CD14-positive monocyte (primary cell): ENCODE data around the gene ATP1B1. TPM values are rescaled to one million over a fixed set of nuclear protein-coding genes. Genes with fewer than 3 reads are reported as not detected.

Source experiments
- DNase-seq, 3 donors: peaks; one replicate each; pipeline ENCODE4 v3.0.0-alpha.2; 2011 to 2022
- H2AFZ ChIP-seq: 2 replicates; pipeline ENCODE4 v1.6.0; 2012; ENCODE audit warnings: mild to moderate bottlenecking, low read depth, low read length, inconsistent platforms; ENCODE audit not compliant: insufficient read depth, poor library complexity, severe bottlenecking
- H3K27ac ChIP-seq, 2 donors: 1 replicate in 1 of 2; 2 replicates in 1 of 2; pipeline ENCODE4 v1.5.1; 2012 to 2013; ENCODE audit warnings: low read length in 2 of 2, control low read depth in 1 of 2, inconsistent platforms in 1 of 2, low read depth in 1 of 2, mild to moderate bottlenecking in 1 of 2
- H3K27me3 ChIP-seq, 2 donors: one replicate each; pipeline versions ENCODE4 v1.6.0 to v1.6.1; 2011 to 2013; ENCODE audit warnings: low read length in 2 of 2; ENCODE audit not compliant: control insufficient read depth in 2 of 2, insufficient read depth in 2 of 2
- H3K36me3 ChIP-seq, 2 donors: replicated peaks in 1 of 2; 1 replicate in 1 of 2; 2 replicates in 1 of 2; pipeline versions ENCODE4 v1.5.1 to v1.6.1; 2012 to 2013; ENCODE audit warnings: low read length in 2 of 2, control low read depth in 1 of 2, inconsistent platforms in 1 of 2, mild to moderate bottlenecking in 1 of 2; ENCODE audit not compliant: insufficient read depth in 2 of 2, control insufficient read depth in 1 of 2
- H3K4me1 ChIP-seq, 2 donors: 1 replicate in 1 of 2; 2 replicates in 1 of 2; pipeline versions ENCODE4 v1.5.1 to v1.6.1; 2012 to 2013; ENCODE audit warnings: low read length in 2 of 2, control low read depth in 1 of 2, inconsistent platforms in 1 of 2, mild to moderate bottlenecking in 1 of 2, moderate library complexity in 1 of 2; ENCODE audit not compliant: insufficient read depth in 2 of 2, control insufficient read depth in 1 of 2
- H3K4me2 ChIP-seq: replicated peaks from 2 replicates; pipeline ENCODE3; 2012; ENCODE audit warnings: low read length, moderate library complexity, mild to moderate bottlenecking; ENCODE audit not compliant: poor library complexity, severe bottlenecking; ENCODE audit errors: extremely low read depth
- H3K4me3 ChIP-seq, 3 experiments: fragments of 200-600 bp in 1 of 3; sonication (generic) in 1 of 3; replicated peaks in 1 of 3; 1 replicate in 2 of 3; 2 replicates in 1 of 3; pipeline ENCODE4 v1.5.1; 2011 to 2013; ENCODE audit warnings: low read length in 3 of 3, mild to moderate bottlenecking in 3 of 3, control low read depth in 2 of 3, low read depth in 2 of 3, inconsistent platforms in 1 of 3, moderate library complexity in 1 of 3
- H3K79me2 ChIP-seq: 2 replicates; pipeline ENCODE4 v1.6.0; 2012; ENCODE audit warnings: mild to moderate bottlenecking, control low read depth, inconsistent platforms, low read length, moderate library complexity; ENCODE audit not compliant: insufficient read depth
- H3K9ac ChIP-seq: 2 replicates; pipeline ENCODE4 v1.6.0; 2017; ENCODE audit warnings: low read length, mild to moderate bottlenecking; ENCODE audit not compliant: insufficient read depth, poor library complexity, severe bottlenecking
- H3K9me3 ChIP-seq, 2 donors: replicated peaks in 1 of 2; 1 replicate in 1 of 2; 2 replicates in 1 of 2; pipeline versions ENCODE4 v1.5.1 to v1.6.1; 2012 to 2013; ENCODE audit warnings: low read length in 2 of 2, control low read depth in 1 of 2; ENCODE audit not compliant: control insufficient read depth in 1 of 2, insufficient read depth in 1 of 2
- H4K20me1 ChIP-seq: 2 replicates; pipeline ENCODE4 v1.6.0; 2012; ENCODE audit warnings: mild to moderate bottlenecking, low read length, control low read depth, moderate library complexity; ENCODE audit not compliant: insufficient read depth
- H3K27ac Mint-ChIP-seq, 7 donors: one replicate each; pipeline ENCODE4 v1.8.0; 2020; ENCODE audit warnings: mild to moderate bottlenecking in 7 of 7, mixed read lengths in 7 of 7, moderate library complexity in 6 of 7, inconsistent platforms in 2 of 7
- H3K27me3 Mint-ChIP-seq, 3 donors: one replicate each; pipeline ENCODE4 v1.8.0; 2021 to 2022; ENCODE audit warnings: low read depth in 3 of 3, mild to moderate bottlenecking in 3 of 3, mixed read lengths in 3 of 3, moderate library complexity in 3 of 3, inconsistent platforms in 1 of 3
- H3K36me3 Mint-ChIP-seq, 2 donors: one replicate each; pipeline ENCODE4 v1.8.0; 2020; ENCODE audit warnings: mixed read lengths in 2 of 2, inconsistent platforms in 1 of 2, mild to moderate bottlenecking in 1 of 2
- H3K4me1 Mint-ChIP-seq: one replicate; pipeline ENCODE4 v1.8.0; 2020; ENCODE audit warnings: mild to moderate bottlenecking, mixed read lengths
- H3K4me3 Mint-ChIP-seq, 2 donors: one replicate each; pipeline ENCODE4 v1.8.0; 2020; ENCODE audit warnings: mild to moderate bottlenecking in 2 of 2, mixed read lengths in 2 of 2, moderate library complexity in 1 of 2
- H3K9me3 Mint-ChIP-seq, 7 donors: one replicate each; pipeline ENCODE4 v1.8.0; 2020 to 2022; ENCODE audit warnings: mixed read lengths in 7 of 7, mild to moderate bottlenecking in 6 of 7, moderate library complexity in 6 of 7, inconsistent platforms in 2 of 7
- WGBS: methylation state at CpG from one replicate; pipeline ENCODE4 v1.1.5; 2013; ENCODE audit warnings: missing lambda C conversion rate; ENCODE audit not compliant: insufficient coverage; 5-methylcytosine and 5-hydroxymethylcytosine counted together
- intact Hi-C, 2 donors: fragments of 100-400 bp; cut with micrococcal nuclease; formaldehyde crosslinking; loops; one replicate each; pipeline versions ENCODE4 v1.15.0 to v1.15.1; 2023
- polyA plus RNA-seq, 3 donors: library from polyadenylated mRNA; depleted of rRNA in 1 of 3; unstranded in 2 of 3; stranded (reverse) in 1 of 3; fragments of 300-500 nt in 2 of 3; fragments of >200 nt in 1 of 3; fragmentation: Illumina TruSeq in 2 of 3; gene quantifications; 1 replicate in 2 of 3; 2 replicates in 1 of 3; pipeline ENCODE4 v1.2.3, GENCODE V29; 2012 to 2021
- small RNA-seq: library from RNA; depleted of rRNA; stranded (forward); fragments of <200 nt; gene quantifications from one replicate; pipeline ENCODE3, GENCODE V24; 2012; ENCODE audit warnings: low read depth; ENCODE audit not compliant: insufficient read length
- TF ChIP-seq, protein P1 (sequence below): fragments of 200-600 bp; IDR thresholded peaks from one replicate; pipeline ENCODE4 v1.8.0; 2022; ENCODE audit warnings: antibody characterized with exemption, mild to moderate bottlenecking

ATP1B1 gene
- polyA plus RNA-seq, 3 donors = 0.63 to 5.1 (median 0.72) TPM

- Histone ChIP-seq H3K9me3 (no peaks in the 10 kb centered on the region), H3K4me3 (no peak overlapping the region), H3K9ac (no peak overlapping the region), H3K4me1 (no peaks in the 10 kb centered on the region), H3K36me3 (no peaks in the 10 kb centered on the region), H3K79me2 (no peaks in the 10 kb centered on the region), H4K20me1 (no peaks in the 10 kb centered on the region), H3K27ac (no peak overlapping the region), H2AFZ (no peak overlapping the region), H3K27me3 (no peaks in the 10 kb centered on the region), H3K4me2 (no peak overlapping the region)
- Mint-ChIP-seq H3K36me3 (no peaks in the 10 kb centered on the region), H3K4me3 (no peak overlapping the region), H3K27ac (no peak overlapping the region), H3K4me1 (no peaks in the 10 kb centered on the region), H3K9me3 (peaks cover 0 to 3% (median 0%) of the 10 kb centered on the region in 7 donors), H3K27me3 (peaks cover 0 to 2% (median 1%) of the 10 kb centered on the region in 3 donors)
- intact Hi-C loops = no loop called here
- no peak for DNase-seq
- WGBS = 100% methylated on average over 1 of the region's 3 CpGs
- TF ChIP-seq, protein P1, sequence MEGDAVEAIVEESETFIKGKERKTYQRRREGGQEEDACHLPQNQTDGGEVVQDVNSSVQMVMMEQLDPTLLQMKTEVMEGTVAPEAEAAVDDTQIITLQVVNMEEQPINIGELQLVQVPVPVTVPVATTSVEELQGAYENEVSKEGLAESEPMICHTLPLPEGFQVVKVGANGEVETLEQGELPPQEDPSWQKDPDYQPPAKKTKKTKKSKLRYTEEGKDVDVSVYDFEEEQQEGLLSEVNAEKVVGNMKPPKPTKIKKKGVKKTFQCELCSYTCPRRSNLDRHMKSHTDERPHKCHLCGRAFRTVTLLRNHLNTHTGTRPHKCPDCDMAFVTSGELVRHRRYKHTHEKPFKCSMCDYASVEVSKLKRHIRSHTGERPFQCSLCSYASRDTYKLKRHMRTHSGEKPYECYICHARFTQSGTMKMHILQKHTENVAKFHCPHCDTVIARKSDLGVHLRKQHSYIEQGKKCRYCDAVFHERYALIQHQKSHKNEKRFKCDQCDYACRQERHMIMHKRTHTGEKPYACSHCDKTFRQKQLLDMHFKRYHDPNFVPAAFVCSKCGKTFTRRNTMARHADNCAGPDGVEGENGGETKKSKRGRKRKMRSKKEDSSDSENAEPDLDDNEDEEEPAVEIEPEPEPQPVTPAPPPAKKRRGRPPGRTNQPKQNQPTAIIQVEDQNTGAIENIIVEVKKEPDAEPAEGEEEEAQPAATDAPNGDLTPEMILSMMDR = no peak
Observed at GRCh38 chr1:169180174-169180573, 73.7 kb downstream of the ATP1B1 start.

Small RNA genes lying within 50 kb of the gene (small RNA-seq; reads per million reads assigned to genes)
- gene RNA5SP66 = not detected
